ENCODE measurements around the gene PUM2. TPM values are rescaled to one million over a fixed set of nuclear protein-coding genes. Genes with fewer than 3 reads are reported as not detected.
A peak's percentile ranks its signal among the peaks of the same experiment; 100 is the strongest.

PUM2 gene
- total and polyA plus RNA-seq, 2 of the 13 experiments (the other 11 are each of a cell fraction or from before 2014, with no cell fraction given), result 69.6 to 69.8 TPM

DNA sequence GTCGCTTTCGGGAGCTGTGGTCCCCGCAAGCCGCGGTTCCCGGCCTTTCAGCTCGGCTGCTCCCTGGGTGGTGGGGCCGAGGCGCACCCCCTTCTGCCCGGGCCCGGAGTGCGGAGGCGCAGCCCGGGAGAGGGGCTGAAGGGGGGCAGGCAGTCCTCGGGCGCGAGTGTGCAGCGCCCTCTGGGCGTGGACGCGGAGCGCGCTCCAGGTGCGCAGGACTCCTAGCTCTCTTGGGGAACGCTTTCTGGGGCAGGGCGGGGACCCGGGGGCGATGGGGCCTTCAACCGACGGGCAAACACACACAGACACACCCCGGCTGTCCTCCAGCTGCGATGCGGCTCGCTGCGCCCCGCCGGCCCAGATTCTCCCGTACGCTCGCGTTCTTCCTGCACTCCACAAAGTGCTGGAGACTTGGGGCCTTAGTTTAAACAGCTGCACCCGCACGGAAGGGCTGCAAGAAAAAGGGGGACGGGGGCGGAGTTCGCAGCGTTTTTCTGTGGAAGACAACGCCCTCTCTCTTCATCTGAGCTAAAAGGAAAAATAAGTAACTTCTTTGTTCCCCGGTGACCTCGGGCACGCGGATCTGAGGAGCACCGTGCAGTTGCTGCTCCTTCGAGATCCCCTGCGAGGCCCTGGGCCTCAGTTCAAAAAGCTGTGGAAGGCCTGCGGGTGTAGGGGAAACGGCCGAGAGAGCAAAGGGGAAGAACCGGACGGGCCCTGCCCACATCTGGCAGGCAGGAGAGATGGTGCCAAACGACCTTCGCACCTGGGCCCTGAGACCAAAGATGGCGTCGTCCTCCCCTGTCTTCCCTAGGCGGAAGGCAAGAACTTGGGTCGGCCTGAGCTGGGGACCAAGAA is 125.1 kb downstream of the PUM2 start (continued):
- TF ChIP-seq MTA3 (CRISPR knock-in tag; IDR thresholded peaks at IDR 0.05), result no peak
- no peak for TF ChIP-seq PTBP1 (IDR thresholded peaks at IDR 0.05; ENCODE audit: low read depth, low read length, poor library complexity, severe bottlenecking)
- TF ChIP-seq, protein P1, sequence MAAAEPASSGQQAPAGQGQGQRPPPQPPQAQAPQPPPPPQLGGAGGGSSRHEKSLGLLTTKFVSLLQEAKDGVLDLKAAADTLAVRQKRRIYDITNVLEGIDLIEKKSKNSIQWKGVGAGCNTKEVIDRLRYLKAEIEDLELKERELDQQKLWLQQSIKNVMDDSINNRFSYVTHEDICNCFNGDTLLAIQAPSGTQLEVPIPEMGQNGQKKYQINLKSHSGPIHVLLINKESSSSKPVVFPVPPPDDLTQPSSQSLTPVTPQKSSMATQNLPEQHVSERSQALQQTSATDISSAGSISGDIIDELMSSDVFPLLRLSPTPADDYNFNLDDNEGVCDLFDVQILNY (CRISPR knock-in tag; conservative IDR thresholded peaks at IDR 0.05), result no peak
- no peak for TF ChIP-seq ZNF766 (CRISPR knock-in tag; IDR thresholded peaks at IDR 0.05; ENCODE audit: borderline replicate concordance)
- peak; percentile 75; the same call in 1 of the 2 replicates for TF ChIP-seq ZNF350 (CRISPR knock-in tag; IDR thresholded peaks at IDR 0.05; ENCODE audit: borderline replicate concordance, low read depth)
- TF ChIP-seq AHR (CRISPR knock-in tag; IDR thresholded peaks at IDR 0.05), result no peak
- TF ChIP-seq ZNF431 (CRISPR knock-in tag; IDR thresholded peaks at IDR 0.05; ENCODE audit: borderline replicate concordance, low read depth), result no peak; the same call in 1 of the 2 replicates
- TF ChIP-seq, protein P2, sequence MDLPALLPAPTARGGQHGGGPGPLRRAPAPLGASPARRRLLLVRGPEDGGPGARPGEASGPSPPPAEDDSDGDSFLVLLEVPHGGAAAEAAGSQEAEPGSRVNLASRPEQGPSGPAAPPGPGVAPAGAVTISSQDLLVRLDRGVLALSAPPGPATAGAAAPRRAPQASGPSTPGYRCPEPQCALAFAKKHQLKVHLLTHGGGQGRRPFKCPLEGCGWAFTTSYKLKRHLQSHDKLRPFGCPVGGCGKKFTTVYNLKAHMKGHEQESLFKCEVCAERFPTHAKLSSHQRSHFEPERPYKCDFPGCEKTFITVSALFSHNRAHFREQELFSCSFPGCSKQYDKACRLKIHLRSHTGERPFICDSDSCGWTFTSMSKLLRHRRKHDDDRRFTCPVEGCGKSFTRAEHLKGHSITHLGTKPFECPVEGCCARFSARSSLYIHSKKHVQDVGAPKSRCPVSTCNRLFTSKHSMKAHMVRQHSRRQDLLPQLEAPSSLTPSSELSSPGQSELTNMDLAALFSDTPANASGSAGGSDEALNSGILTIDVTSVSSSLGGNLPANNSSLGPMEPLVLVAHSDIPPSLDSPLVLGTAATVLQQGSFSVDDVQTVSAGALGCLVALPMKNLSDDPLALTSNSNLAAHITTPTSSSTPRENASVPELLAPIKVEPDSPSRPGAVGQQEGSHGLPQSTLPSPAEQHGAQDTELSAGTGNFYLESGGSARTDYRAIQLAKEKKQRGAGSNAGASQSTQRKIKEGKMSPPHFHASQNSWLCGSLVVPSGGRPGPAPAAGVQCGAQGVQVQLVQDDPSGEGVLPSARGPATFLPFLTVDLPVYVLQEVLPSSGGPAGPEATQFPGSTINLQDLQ (CRISPR knock-in tag; IDR thresholded peaks at IDR 0.05), result 0 out of 2 replicates have a peak, but pooled peaks have one; percentile 13
- TF ChIP-seq ZNF136 (CRISPR knock-in tag; IDR thresholded peaks at IDR 0.05; ENCODE audit: low read depth), result peak; percentile 20; the same call in 1 of the 2 replicates
- TF ChIP-seq ZNF552 (CRISPR knock-in tag; IDR thresholded peaks at IDR 0.05; ENCODE audit: borderline replicate concordance), result peak; percentile 51; the same call in 1 of the 2 replicates
- TF ChIP-seq MXI1 (IDR thresholded peaks at IDR 0.05; ENCODE audit: borderline replicate concordance, low read depth, low read length), result peak; percentile 47; the same call in 1 of the 3 replicates
- 0 out of 2 replicates have a peak, but pooled peaks have one; percentile 70 for TF ChIP-seq ZBTB8A (CRISPR knock-in tag; IDR thresholded peaks at IDR 0.05; ENCODE audit: borderline replicate concordance, low read depth)
- TF ChIP-seq IRX3 (CRISPR knock-in tag; IDR thresholded peaks at IDR 0.05; ENCODE audit: borderline replicate concordance, low read depth), result peak; percentile 90; the same call in 1 of the 2 replicates
- no peak for TF ChIP-seq RARG (CRISPR knock-in tag; IDR thresholded peaks at IDR 0.05; ENCODE audit: low read depth)
- TF ChIP-seq ZNF17 (CRISPR knock-in tag; IDR thresholded peaks at IDR 0.05), result no peak
- TF ChIP-seq ZNF557 (CRISPR knock-in tag; IDR thresholded peaks at IDR 0.05), result no peak
- peak; percentile 21; the same call in 1 of the 2 replicates for TF ChIP-seq ZNF782 (CRISPR knock-in tag; IDR thresholded peaks at IDR 0.05; ENCODE audit: borderline replicate concordance)
- TF ChIP-seq, protein P3, sequence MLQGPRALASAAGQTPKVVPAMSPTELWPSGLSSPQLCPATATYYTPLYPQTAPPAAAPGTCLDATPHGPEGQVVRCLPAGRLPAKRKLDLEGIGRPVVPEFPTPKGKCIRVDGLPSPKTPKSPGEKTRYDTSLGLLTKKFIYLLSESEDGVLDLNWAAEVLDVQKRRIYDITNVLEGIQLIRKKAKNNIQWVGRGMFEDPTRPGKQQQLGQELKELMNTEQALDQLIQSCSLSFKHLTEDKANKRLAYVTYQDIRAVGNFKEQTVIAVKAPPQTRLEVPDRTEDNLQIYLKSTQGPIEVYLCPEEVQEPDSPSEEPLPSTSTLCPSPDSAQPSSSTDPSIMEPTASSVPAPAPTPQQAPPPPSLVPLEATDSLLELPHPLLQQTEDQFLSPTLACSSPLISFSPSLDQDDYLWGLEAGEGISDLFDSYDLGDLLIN (CRISPR knock-in tag; IDR thresholded peaks at IDR 0.05; ENCODE audit: borderline replicate concordance), result peak; percentile 83; the same call in 1 of the 2 replicates
- TF ChIP-seq, protein P4, sequence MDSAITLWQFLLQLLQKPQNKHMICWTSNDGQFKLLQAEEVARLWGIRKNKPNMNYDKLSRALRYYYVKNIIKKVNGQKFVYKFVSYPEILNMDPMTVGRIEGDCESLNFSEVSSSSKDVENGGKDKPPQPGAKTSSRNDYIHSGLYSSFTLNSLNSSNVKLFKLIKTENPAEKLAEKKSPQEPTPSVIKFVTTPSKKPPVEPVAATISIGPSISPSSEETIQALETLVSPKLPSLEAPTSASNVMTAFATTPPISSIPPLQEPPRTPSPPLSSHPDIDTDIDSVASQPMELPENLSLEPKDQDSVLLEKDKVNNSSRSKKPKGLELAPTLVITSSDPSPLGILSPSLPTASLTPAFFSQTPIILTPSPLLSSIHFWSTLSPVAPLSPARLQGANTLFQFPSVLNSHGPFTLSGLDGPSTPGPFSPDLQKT (CRISPR knock-in tag; IDR thresholded peaks at IDR 0.05; ENCODE audit: borderline replicate concordance), result no peak
- no peak for TF ChIP-seq RORA (CRISPR knock-in tag; IDR thresholded peaks at IDR 0.05)
- TF ChIP-seq SALL2 (CRISPR knock-in tag; IDR thresholded peaks at IDR 0.05), result peak; percentile 65
- TF ChIP-seq NR2F6 (IDR thresholded peaks at IDR 0.05), result no peak; the same call in 1 of the 2 replicates
- TF ChIP-seq NR2F6 (CRISPR knock-in tag; IDR thresholded peaks at IDR 0.05), result peak; percentile 49; the same call in 1 of the 2 replicates
